CD4-positive, alpha-beta T cell (primary cell): ENCODE data around the gene HSF4. TPM values are rescaled to one million over a fixed set of nuclear protein-coding genes. Genes with fewer than 3 reads are reported as not detected.

ENCODE experiments used
- ATAC-seq: fragments of 200-7000 bp; cut with Tn5 transposase; one replicate; pipeline ENCODE4 v1.10.0; 2022; ENCODE audit warnings: mild to moderate bottlenecking; ENCODE audit not compliant: poor library complexity
- CTCF ChIA-PET: fragments of 350-600 bp; sonication (Branson Sonifier 250); formaldehyde crosslinking; loops from one replicate; lab custom pipeline; 2021; ENCODE audit warnings: antibody characterized with exemption, inconsistent platforms; lab: Charles Lee
- POLR2A ChIA-PET: fragments of 350-600 bp; sonication (Branson Sonifier 250); formaldehyde crosslinking; loops from one replicate; lab custom pipeline; 2021; ENCODE audit warnings: antibody characterized with exemption, inconsistent platforms; lab: Charles Lee
- DNase-seq, 14 experiments: peaks; one replicate each; pipeline ENCODE4 v3.0.0-alpha.2; 2013 to 2020; ENCODE audit warnings: mixed read lengths in 2 of 14
- H3K27ac ChIP-seq, 2 donors: one replicate each; pipeline versions ENCODE4 v1.5.1 to v1.7.0; 2013; ENCODE audit warnings: low read length in 2 of 2, low read depth in 1 of 2, mild to moderate bottlenecking in 1 of 2
- H3K27me3 ChIP-seq, 2 experiments: 1 replicate in 1 of 2; 2 replicates in 1 of 2; pipeline versions ENCODE4 v1.6.1 to v1.7.0; 2013; ENCODE audit warnings: low read length in 2 of 2, control low read depth in 1 of 2, mild to moderate bottlenecking in 1 of 2, moderate library complexity in 1 of 2; ENCODE audit not compliant: insufficient read depth in 2 of 2, control insufficient read depth in 1 of 2
- H3K36me3 ChIP-seq: one replicate; pipeline ENCODE4 v1.6.1; 2013; ENCODE audit warnings: low read length, control low read depth; ENCODE audit not compliant: insufficient read depth
- H3K4me1 ChIP-seq: one replicate; pipeline ENCODE4 v1.6.1; 2013; ENCODE audit warnings: low read length, control low read depth; ENCODE audit not compliant: insufficient read depth
- H3K4me3 ChIP-seq: one replicate; pipeline ENCODE4 v1.5.1; 2013; ENCODE audit warnings: mild to moderate bottlenecking, low read length, moderate library complexity
- H3K9me3 ChIP-seq, 2 experiments: 1 replicate in 1 of 2; 2 replicates in 1 of 2; pipeline versions ENCODE4 v1.6.1 to v1.7.0; 2013; ENCODE audit warnings: low read length in 2 of 2, mild to moderate bottlenecking in 2 of 2, control low read depth in 1 of 2, moderate library complexity in 1 of 2; ENCODE audit not compliant: control insufficient read depth in 1 of 2, insufficient read depth in 1 of 2
- H3K27ac Mint-ChIP-seq: one replicate; pipeline ENCODE4 v1.8.0; 2020; ENCODE audit warnings: mixed read lengths
- H3K27me3 Mint-ChIP-seq: one replicate; pipeline ENCODE4 v1.8.0; 2021; ENCODE audit warnings: mixed read lengths
- H3K36me3 Mint-ChIP-seq: one replicate; pipeline ENCODE4 v1.8.0; 2021; ENCODE audit warnings: low read depth, mixed read lengths
- H3K4me1 Mint-ChIP-seq: one replicate; pipeline ENCODE4 v1.8.0; 2021; ENCODE audit warnings: low read depth, mixed read lengths
- H3K4me3 Mint-ChIP-seq: one replicate; pipeline ENCODE4 v1.8.0; 2020; ENCODE audit warnings: mild to moderate bottlenecking, mixed read lengths
- H3K9me3 Mint-ChIP-seq: one replicate; pipeline ENCODE4 v1.8.0; 2020; ENCODE audit warnings: mixed read lengths
- CTCF ChIP-seq: fragments of 200-600 bp; IDR thresholded peaks from one replicate; pipeline ENCODE4 v1.8.0; 2022; ENCODE audit warnings: antibody characterized with exemption, mild to moderate bottlenecking
- intact Hi-C, 2 experiments: fragments of 100-400 bp; cut with DNase I in 1 of 2; cut with micrococcal nuclease in 1 of 2; formaldehyde crosslinking; loops; one replicate each; pipeline versions ENCODE4 v1.15.1 to v1.9.0; 2023 to 2025; cut with DNase I, micrococcal nuclease
- total RNA-seq, 174 experiments: library from RNA in 2 of 174; stranded (reverse) in 2 of 174; gene quantifications; one replicate each; pipeline ENCODE4 v1.2.3 and lab custom pipeline; 2021 to 2026

Gene HSF4
- total RNA-seq, 2 experiments from 2014 or later, result 19.7 to 26.1 TPM

DNA sequence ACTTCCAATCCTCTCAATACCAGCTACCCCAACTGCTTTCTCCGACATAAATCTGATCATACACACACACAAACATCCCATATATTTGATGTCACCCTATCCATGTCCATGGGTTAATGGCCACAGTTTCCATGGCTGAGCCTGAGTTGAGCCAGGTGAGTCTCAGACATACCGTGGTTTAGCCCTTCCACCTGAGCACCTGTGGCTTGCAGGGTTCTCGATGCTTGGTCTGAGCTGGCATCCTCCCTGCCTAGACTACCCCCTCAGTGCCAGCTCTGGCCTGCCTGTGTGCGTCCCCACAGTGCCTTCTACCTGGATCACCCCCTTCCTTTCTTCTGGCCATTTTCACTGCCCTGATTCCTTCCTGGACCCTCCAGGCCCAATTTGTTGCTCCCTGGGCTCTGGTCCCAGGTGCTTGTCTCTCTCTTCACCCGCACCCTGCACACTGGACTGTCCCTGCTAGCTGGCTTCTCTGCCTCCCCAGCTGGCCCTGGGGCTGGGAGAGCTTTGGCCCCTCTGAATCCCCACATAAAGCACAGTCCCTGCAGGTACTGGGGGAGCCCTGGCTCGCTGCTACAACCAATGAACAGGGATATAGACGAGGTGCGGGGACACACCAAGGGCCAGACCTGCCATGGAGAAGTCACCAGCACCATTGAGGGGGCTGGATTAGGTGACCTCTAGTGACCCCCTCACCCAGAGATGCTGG, 41.7 kb downstream of the HSF4 start:
- Mint-ChIP-seq H3K27ac (no peak overlapping the region), H3K36me3 (peaks cover 20% of the 10 kb centered on the region), H3K4me1 (no peaks in the 10 kb centered on the region), H3K27me3 (no peaks in the 10 kb centered on the region), H3K9me3 (no peaks in the 10 kb centered on the region), H3K4me3 (no peak overlapping the region)
- CTCF ChIA-PET, result interaction anchor here (1.3 kb wide), 1 partner anchor 252 kb away, joined by 3 read pairs; no protein-coding TSS in a partner anchor
- Histone ChIP-seq H3K27ac (no peak overlapping the region), H3K4me3 (no peak overlapping the region), H3K9me3 (no peaks in the 10 kb centered on the region), H3K36me3 (peaks cover 37% of the 10 kb centered on the region), H3K27me3 (no peaks in the 10 kb centered on the region), H3K4me1 (no peaks in the 10 kb centered on the region)
- no peak for DNase-seq
- intact Hi-C loops, result no loop called here
- POLR2A ChIA-PET, result no interaction called here
- no peak for TF ChIP-seq CTCF
- ATAC-seq, result no peak

GRCh38 chr16:67206838-67207248, 42.3 kb downstream of the HSF4 start:
- TF ChIP-seq CTCF, result no peak
- Histone ChIP-seq H3K36me3 (peaks cover 36% of the 10 kb centered on the region), H3K4me1 (no peaks in the 10 kb centered on the region), H3K27ac (no peak overlapping the region), H3K9me3 (no peaks in the 10 kb centered on the region), H3K4me3 (no peak overlapping the region), H3K27me3 (no peaks in the 10 kb centered on the region)
- CTCF ChIA-PET, result interaction anchor here (1.3 kb wide), 1 partner anchor 253 kb away, joined by 3 read pairs; no protein-coding TSS in a partner anchor
- no peak overlapping the region for H3K4me3 Mint-ChIP-seq
- DNase-seq (no peak), ATAC-seq (no peak)
- H3K27me3 Mint-ChIP-seq, result no peaks in the 10 kb centered on the region
- POLR2A ChIA-PET, result no interaction called here
- H3K4me1 Mint-ChIP-seq, result no peaks in the 10 kb centered on the region
- H3K27ac Mint-ChIP-seq, result no peak overlapping the region
- intact Hi-C loops, result no loop called here
- H3K36me3 Mint-ChIP-seq, result peaks cover 19% of the 10 kb centered on the region
- H3K9me3 Mint-ChIP-seq, result no peaks in the 10 kb centered on the region

GRCh38 chr16:67207249-67208091, 42.9 kb downstream of the HSF4 start:
- no peak overlapping the region for H3K27ac Mint-ChIP-seq
- intact Hi-C loops, result no loop called here
- H3K27me3 Mint-ChIP-seq, result no peaks in the 10 kb centered on the region
- no peaks in the 10 kb centered on the region for H3K9me3 ChIP-seq
- DNase-seq (no peak), ATAC-seq (no peak)
- no peaks in the 10 kb centered on the region for H3K27me3 ChIP-seq
- H3K4me1 ChIP-seq, result no peaks in the 10 kb centered on the region
- H3K4me3 ChIP-seq, result no peak overlapping the region
- H3K36me3 Mint-ChIP-seq, result peaks cover 15% of the 10 kb centered on the region
- CTCF ChIA-PET, result interaction anchor here (1.3 kb wide), 1 partner anchor 253 kb away, joined by 3 read pairs; no protein-coding TSS in a partner anchor
- H3K27ac ChIP-seq, result no peak overlapping the region
- no peak overlapping the region for H3K4me3 Mint-ChIP-seq
- no peak for TF ChIP-seq CTCF
- H3K4me1 Mint-ChIP-seq, result no peaks in the 10 kb centered on the region
- H3K36me3 ChIP-seq, result peaks cover 30% of the 10 kb centered on the region
- no peaks in the 10 kb centered on the region for H3K9me3 Mint-ChIP-seq
- POLR2A ChIA-PET, result no interaction called here
